ENCODE data around the gene SLC25A38.

SLC25A38 gene

GRCh38 chr3:39410893-39411292 lies 27.7 kb downstream of the SLC25A38 start:
- H4K91ac ChIP-seq (ENCODE audit: low read depth, low read length, poor library complexity): no peak overlapping the region
- no peak overlapping the region for H3K4ac ChIP-seq (ENCODE audit: low read length)
- no peak overlapping the region for H2BK12ac ChIP-seq (ENCODE audit: low read length)
- H3K9me3 ChIP-seq (replicated peaks in 1 of 2; ENCODE audit: control insufficient read depth in 2 of 2, insufficient read depth in 1 of 2, low read depth in 1 of 2, low read length in 2 of 2): no peaks in the 10 kb centered on the region
- no peak overlapping the region for H2AK5ac ChIP-seq (ENCODE audit: low read depth, low read length)
- WGBS, 2 donors (ENCODE audit: extremely low coverage in 2 of 2, insufficient read length in 2 of 2, insufficient replicate concordance in 1 of 2): no CpG with 5 or more reads among the region's 7 CpGs
- H2BK5ac ChIP-seq (ENCODE audit: low read length): no peak overlapping the region
- peaks cover 2 to 5% of the 10 kb centered on the region in 2 donors for H3K4me1 ChIP-seq (ENCODE audit: control insufficient read depth in 2 of 2, insufficient read depth in 1 of 2, low read depth in 1 of 2, low read length in 2 of 2)
- no peaks in the 10 kb centered on the region for H3K27me3 ChIP-seq (ENCODE audit: control insufficient read depth in 3 of 3, insufficient read depth in 3 of 3, low read depth in 1 of 3, low read length in 3 of 3)
- no peak overlapping the region for H3K4me2 ChIP-seq (ENCODE audit: insufficient read depth, low read length, poor library complexity, severe bottlenecking)
- no peak overlapping the region for H3K4me3 ChIP-seq (ENCODE audit: low read length in 2 of 2)
- no peak overlapping the region for H3K14ac ChIP-seq (ENCODE audit: low read length)
- H3K9ac ChIP-seq (ENCODE audit: low read depth, low read length, poor library complexity): no peak overlapping the region
- no peak overlapping the region for H2AFZ ChIP-seq (ENCODE audit: low read length)
- H3K23ac ChIP-seq (ENCODE audit: low read depth, low read length, poor library complexity): no peak overlapping the region
- H3K36me3 ChIP-seq (replicated peaks in 1 of 2; ENCODE audit: control insufficient read depth in 2 of 2, insufficient read depth in 2 of 2, low read length in 2 of 2): peaks cover 48 to 76% of the 10 kb centered on the region in 2 donors
- H2BK15ac ChIP-seq (ENCODE audit: low read length): no peak overlapping the region
- H3K79me1 ChIP-seq (ENCODE audit: low read depth, low read length): no peaks in the 10 kb centered on the region
- no peak overlapping the region for H3K27ac ChIP-seq (replicated peaks; ENCODE audit: low read length)
- no peak for DNase-seq (ENCODE audit: low spot score)
- H4K8ac ChIP-seq (ENCODE audit: low read depth, low read length): no peak overlapping the region
- no peak overlapping the region for H3K18ac ChIP-seq (ENCODE audit: low read length)
- no peak overlapping the region for H2BK120ac ChIP-seq (ENCODE audit: low read depth, low read length)

DNA sequence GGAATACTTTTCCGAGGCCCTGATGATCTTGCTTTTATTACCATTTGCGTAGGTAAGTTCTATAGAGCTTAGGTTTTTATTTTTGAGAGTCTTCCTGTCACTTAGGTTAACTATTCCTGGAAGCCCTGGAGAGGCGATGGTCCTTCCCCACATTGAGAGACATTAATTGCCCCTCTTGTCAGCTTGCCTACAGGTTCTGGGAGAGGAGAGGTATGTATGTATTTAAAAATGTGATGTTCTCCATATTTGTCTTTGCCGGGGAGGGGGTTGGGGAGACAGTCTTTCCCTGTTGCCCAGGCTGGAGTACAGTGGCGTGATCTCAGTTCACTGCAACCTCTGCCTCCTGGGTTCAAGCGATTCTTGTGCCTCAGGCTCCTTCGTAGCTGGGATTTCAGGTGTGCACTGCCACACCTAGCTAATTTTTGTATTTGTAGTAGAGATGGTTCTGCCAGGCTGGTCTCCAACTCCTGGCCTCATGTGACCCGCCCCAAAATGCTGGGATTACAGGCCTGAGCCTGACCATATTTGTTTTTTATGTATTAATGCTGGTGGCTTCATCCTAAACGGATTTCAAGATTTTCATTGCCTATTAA lies 29.6 kb downstream of the SLC25A38 start:
- Histone ChIP-seq H3K9ac (ENCODE audit: low read depth, low read length, poor library complexity) (no peak overlapping the region), H3K4me3 (ENCODE audit: low read length in 2 of 2) (no peak overlapping the region), H3K27ac (replicated peaks; ENCODE audit: low read length) (no peak overlapping the region), H2BK12ac (ENCODE audit: low read length) (no peak overlapping the region), H3K14ac (ENCODE audit: low read length) (no peak overlapping the region), H3K36me3 (replicated peaks in 1 of 2; ENCODE audit: control insufficient read depth in 2 of 2, insufficient read depth in 2 of 2, low read length in 2 of 2) (peaks cover 48 to 69% of the 10 kb centered on the region in 2 donors), H2BK5ac (ENCODE audit: low read length) (no peak overlapping the region), H3K4me1 (ENCODE audit: control insufficient read depth in 2 of 2, insufficient read depth in 1 of 2, low read depth in 1 of 2, low read length in 2 of 2) (peaks cover 2 to 4% of the 10 kb centered on the region in 2 donors), H3K18ac (ENCODE audit: low read length) (no peak overlapping the region), H2AFZ (ENCODE audit: low read length) (no peak overlapping the region), H2AK5ac (ENCODE audit: low read depth, low read length) (no peak overlapping the region), H4K91ac (ENCODE audit: low read depth, low read length, poor library complexity) (no peak overlapping the region), H3K79me1 (ENCODE audit: low read depth, low read length) (no peaks in the 10 kb centered on the region), H3K4ac (ENCODE audit: low read length) (no peak overlapping the region), H3K9me3 (replicated peaks in 1 of 2; ENCODE audit: control insufficient read depth in 2 of 2, insufficient read depth in 1 of 2, low read depth in 1 of 2, low read length in 2 of 2) (no peaks in the 10 kb centered on the region), H3K4me2 (ENCODE audit: insufficient read depth, low read length, poor library complexity, severe bottlenecking) (no peak overlapping the region), H3K27me3 (ENCODE audit: control insufficient read depth in 3 of 3, insufficient read depth in 3 of 3, low read depth in 1 of 3, low read length in 3 of 3) (no peaks in the 10 kb centered on the region), H2BK15ac (ENCODE audit: low read length) (no peak overlapping the region), H4K8ac (ENCODE audit: low read depth, low read length) (no peak overlapping the region), H3K23ac (ENCODE audit: low read depth, low read length, poor library complexity) (no peak overlapping the region), H2BK120ac (ENCODE audit: low read depth, low read length) (no peak overlapping the region)
- no CpG with 5 or more reads among the region's 9 CpGs for WGBS, 2 donors (ENCODE audit: extremely low coverage in 2 of 2, insufficient read length in 2 of 2, insufficient replicate concordance in 1 of 2)
- DNase-seq (ENCODE audit: low spot score): no peak

GRCh38 chr3:39413691-39414420 lies 30.7 kb downstream of the SLC25A38 start:
- H3K4ac ChIP-seq (ENCODE audit: low read length): no peak overlapping the region
- H3K4me3 ChIP-seq (ENCODE audit: low read length in 2 of 2): no peak overlapping the region
- no CpG with 5 or more reads among the region's 6 CpGs for WGBS, 2 donors (ENCODE audit: extremely low coverage in 2 of 2, insufficient read length in 2 of 2, insufficient replicate concordance in 1 of 2)
- H2BK5ac ChIP-seq (ENCODE audit: low read length): no peak overlapping the region
- H3K18ac ChIP-seq (ENCODE audit: low read length): no peak overlapping the region
- H3K14ac ChIP-seq (ENCODE audit: low read length): no peak overlapping the region
- DNase-seq (ENCODE audit: low spot score): no peak
- H3K23ac ChIP-seq (ENCODE audit: low read depth, low read length, poor library complexity): no peak overlapping the region
- no peak overlapping the region for H3K4me2 ChIP-seq (ENCODE audit: insufficient read depth, low read length, poor library complexity, severe bottlenecking)
- H3K36me3 ChIP-seq (replicated peaks in 1 of 2; ENCODE audit: control insufficient read depth in 2 of 2, insufficient read depth in 2 of 2, low read length in 2 of 2): peaks cover 42 to 58% of the 10 kb centered on the region in 2 donors
- no peak overlapping the region for H2BK15ac ChIP-seq (ENCODE audit: low read length)
- H2AFZ ChIP-seq (ENCODE audit: low read length): no peak overlapping the region
- H4K91ac ChIP-seq (ENCODE audit: low read depth, low read length, poor library complexity): no peak overlapping the region
- no peak overlapping the region for H4K8ac ChIP-seq (ENCODE audit: low read depth, low read length)
- H3K79me1 ChIP-seq (ENCODE audit: low read depth, low read length): no peaks in the 10 kb centered on the region
- H2BK12ac ChIP-seq (ENCODE audit: low read length): no peak overlapping the region
- H3K9me3 ChIP-seq (replicated peaks in 1 of 2; ENCODE audit: control insufficient read depth in 2 of 2, insufficient read depth in 1 of 2, low read depth in 1 of 2, low read length in 2 of 2): no peaks in the 10 kb centered on the region
- no peak overlapping the region for H2BK120ac ChIP-seq (ENCODE audit: low read depth, low read length)
- no peak overlapping the region for H2AK5ac ChIP-seq (ENCODE audit: low read depth, low read length)
- peaks cover 0 to 2% of the 10 kb centered on the region in 2 donors for H3K4me1 ChIP-seq (ENCODE audit: control insufficient read depth in 2 of 2, insufficient read depth in 1 of 2, low read depth in 1 of 2, low read length in 2 of 2)
- no peak overlapping the region for H3K27ac ChIP-seq (replicated peaks; ENCODE audit: low read length)
- H3K27me3 ChIP-seq (ENCODE audit: control insufficient read depth in 3 of 3, insufficient read depth in 3 of 3, low read depth in 1 of 3, low read length in 3 of 3): no peaks in the 10 kb centered on the region
- no peak overlapping the region for H3K9ac ChIP-seq (ENCODE audit: low read depth, low read length, poor library complexity)

GRCh38 chr3:39414421-39414907 lies 31.3 kb downstream of the SLC25A38 start:
- Histone ChIP-seq H3K4me2 (ENCODE audit: insufficient read depth, low read length, poor library complexity, severe bottlenecking) (no peak overlapping the region), H3K9ac (ENCODE audit: low read depth, low read length, poor library complexity) (no peak overlapping the region), H4K8ac (ENCODE audit: low read depth, low read length) (no peak overlapping the region), H3K4me1 (ENCODE audit: control insufficient read depth in 2 of 2, insufficient read depth in 1 of 2, low read depth in 1 of 2, low read length in 2 of 2) (peaks cover 0 to 4% of the 10 kb centered on the region in 2 donors), H2BK5ac (ENCODE audit: low read length) (no peak overlapping the region), H3K27me3 (ENCODE audit: control insufficient read depth in 3 of 3, insufficient read depth in 3 of 3, low read depth in 1 of 3, low read length in 3 of 3) (no peaks in the 10 kb centered on the region), H3K23ac (ENCODE audit: low read depth, low read length, poor library complexity) (no peak overlapping the region), H2BK15ac (ENCODE audit: low read length) (no peak overlapping the region), H3K36me3 (replicated peaks in 1 of 2; ENCODE audit: control insufficient read depth in 2 of 2, insufficient read depth in 2 of 2, low read length in 2 of 2) (peaks cover 42 to 52% of the 10 kb centered on the region in 2 donors), H4K91ac (ENCODE audit: low read depth, low read length, poor library complexity) (no peak overlapping the region), H2BK120ac (ENCODE audit: low read depth, low read length) (no peak overlapping the region), H3K18ac (ENCODE audit: low read length) (no peak overlapping the region), H2AFZ (ENCODE audit: low read length) (no peak overlapping the region), H3K27ac (replicated peaks; ENCODE audit: low read length) (no peak overlapping the region), H2BK12ac (ENCODE audit: low read length) (no peak overlapping the region), H3K4me3 (ENCODE audit: low read length in 2 of 2) (no peak overlapping the region), H2AK5ac (ENCODE audit: low read depth, low read length) (no peak overlapping the region), H3K79me1 (ENCODE audit: low read depth, low read length) (no peaks in the 10 kb centered on the region), H3K9me3 (replicated peaks in 1 of 2; ENCODE audit: control insufficient read depth in 2 of 2, insufficient read depth in 1 of 2, low read depth in 1 of 2, low read length in 2 of 2) (no peaks in the 10 kb centered on the region), H3K14ac (ENCODE audit: low read length) (no peak overlapping the region), H3K4ac (ENCODE audit: low read length) (no peak overlapping the region)
- no CpG with 5 or more reads among the region's 2 CpGs for WGBS, 2 donors (ENCODE audit: extremely low coverage in 2 of 2, insufficient read length in 2 of 2, insufficient replicate concordance in 1 of 2)
- no peak for DNase-seq (ENCODE audit: low spot score)
